ENCODE data around the gene ACSS1. TPM values are rescaled to one million over a fixed set of nuclear protein-coding genes. Genes with fewer than 3 reads are reported as not detected.

Gene ACSS1
- total and polyA plus RNA-seq, 8 donors, result 7.0 to 135 (median 35.8) TPM

DNA sequence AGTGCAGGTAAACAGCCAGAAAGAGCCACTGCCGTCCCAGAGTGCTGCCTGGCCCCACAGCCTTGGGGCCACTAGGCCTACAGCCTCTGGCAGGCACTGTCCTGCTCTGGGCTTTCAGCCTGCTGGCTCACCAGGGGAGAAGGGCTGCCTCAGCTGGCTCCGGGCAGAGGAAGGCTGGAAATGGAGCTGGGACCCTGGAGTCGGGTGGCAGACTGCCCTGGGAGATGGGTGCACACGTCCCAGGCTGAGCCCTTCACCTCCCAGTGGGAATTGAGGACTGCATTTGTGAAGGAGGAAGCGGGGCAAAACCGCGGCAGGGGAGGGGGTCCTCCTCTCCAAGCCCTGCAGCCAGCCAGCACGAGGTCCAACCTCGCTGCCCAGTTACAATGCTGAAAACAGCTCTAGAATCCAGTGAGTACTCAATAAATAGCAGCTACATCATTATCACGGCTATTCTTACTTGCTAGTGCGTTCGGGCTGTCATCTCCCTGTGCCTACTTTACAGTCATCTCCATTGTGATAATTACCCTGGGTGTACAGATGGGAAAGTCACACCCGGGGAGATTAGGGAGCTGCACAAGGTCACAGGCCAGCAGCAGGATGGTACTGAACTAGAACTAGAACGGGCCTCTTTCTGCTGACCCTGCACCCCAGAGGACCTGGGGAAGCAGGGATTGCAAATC, 13.1 kb downstream of the ACSS1 start:
- peak overlapping the region in 3 of 5 donors; percentile 16 to 86 (median 81) for H3K27ac ChIP-seq
- no peak overlapping the region for H3K4me3 ChIP-seq
- peaks cover 16 to 35% (median 29%) of the 10 kb centered on the region in 4 donors for H3K36me3 ChIP-seq
- intact Hi-C loops (cut with DNase I; ENCODE audit: low total_unique reads), result loop anchor here (5.0 kb wide), 1 partner anchor 38 kb away; no protein-coding TSS in a partner anchor
- no peaks in the 10 kb centered on the region for H3K27me3 ChIP-seq
- H3K4me1 ChIP-seq, result peaks cover 83 to 100% (median 96%) of the 10 kb centered on the region in 4 donors
- 70 to 85% (median 74%) methylated on average over 12 to 14 of the region's 14 CpGs for WGBS, 5 donors
- no peak for TF ChIP-seq POLR2AphosphoS5 (IDR thresholded peaks at IDR 0.05)
- TF ChIP-seq, protein P1, sequence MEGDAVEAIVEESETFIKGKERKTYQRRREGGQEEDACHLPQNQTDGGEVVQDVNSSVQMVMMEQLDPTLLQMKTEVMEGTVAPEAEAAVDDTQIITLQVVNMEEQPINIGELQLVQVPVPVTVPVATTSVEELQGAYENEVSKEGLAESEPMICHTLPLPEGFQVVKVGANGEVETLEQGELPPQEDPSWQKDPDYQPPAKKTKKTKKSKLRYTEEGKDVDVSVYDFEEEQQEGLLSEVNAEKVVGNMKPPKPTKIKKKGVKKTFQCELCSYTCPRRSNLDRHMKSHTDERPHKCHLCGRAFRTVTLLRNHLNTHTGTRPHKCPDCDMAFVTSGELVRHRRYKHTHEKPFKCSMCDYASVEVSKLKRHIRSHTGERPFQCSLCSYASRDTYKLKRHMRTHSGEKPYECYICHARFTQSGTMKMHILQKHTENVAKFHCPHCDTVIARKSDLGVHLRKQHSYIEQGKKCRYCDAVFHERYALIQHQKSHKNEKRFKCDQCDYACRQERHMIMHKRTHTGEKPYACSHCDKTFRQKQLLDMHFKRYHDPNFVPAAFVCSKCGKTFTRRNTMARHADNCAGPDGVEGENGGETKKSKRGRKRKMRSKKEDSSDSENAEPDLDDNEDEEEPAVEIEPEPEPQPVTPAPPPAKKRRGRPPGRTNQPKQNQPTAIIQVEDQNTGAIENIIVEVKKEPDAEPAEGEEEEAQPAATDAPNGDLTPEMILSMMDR (IDR thresholded peaks at IDR 0.05), result no peak
- DNase-seq, result no peak
- H3K9me3 ChIP-seq, result no peaks in the 10 kb centered on the region

DNA sequence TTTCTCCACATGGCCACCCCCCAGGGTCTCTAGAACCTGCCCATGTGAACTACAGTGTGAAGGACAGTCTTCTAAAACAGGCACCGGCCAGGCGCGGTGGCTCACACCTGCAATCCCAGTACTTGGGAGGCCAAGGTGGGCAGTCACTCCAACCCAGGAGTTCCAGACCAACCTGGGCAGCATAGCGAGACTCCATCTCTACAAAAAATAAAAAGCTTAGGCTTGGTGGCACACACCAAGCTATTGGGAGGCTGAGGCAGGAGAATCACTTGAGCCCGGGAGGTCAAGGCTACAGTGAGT, 13.7 kb downstream of the ACSS1 start:
- Histone ChIP-seq H3K4me1 (peaks cover 83 to 100% (median 96%) of the 10 kb centered on the region in 4 donors), H3K36me3 (peaks cover 16 to 35% (median 29%) of the 10 kb centered on the region in 4 donors), H3K9me3 (no peaks in the 10 kb centered on the region), H3K27me3 (no peaks in the 10 kb centered on the region), H3K4me3 (no peak overlapping the region), H3K27ac (peak overlapping the region in 4 of 5 donors; percentile 16 to 86 (median 50))
- intact Hi-C loops (cut with DNase I; ENCODE audit: low total_unique reads), result no loop called here
- TF ChIP-seq EP300 (IDR thresholded peaks at IDR 0.05) (no peak), POLR2A (IDR thresholded peaks at IDR 0.05) (no peak), POLR2AphosphoS5 (IDR thresholded peaks at IDR 0.05) (no peak)
- TF ChIP-seq, protein P1 (IDR thresholded peaks at IDR 0.05), result no peak
- 90 to 97% (median 94%) methylated on average over 5 of the region's 5 CpGs for WGBS, 5 donors
- DNase-seq, result no peak

- Histone ChIP-seq H3K36me3 (peaks cover 16 to 35% (median 29%) of the 10 kb centered on the region in 4 donors), H3K9me3 (no peaks in the 10 kb centered on the region), H3K27ac (peak overlapping the region; percentile 45 to 86 (median 68)), H3K27me3 (no peaks in the 10 kb centered on the region), H3K4me1 (peaks cover 83 to 100% (median 96%) of the 10 kb centered on the region in 4 donors), H3K4me3 (no peak overlapping the region)
- intact Hi-C loops (cut with DNase I; ENCODE audit: low total_unique reads), result no loop called here
- TF ChIP-seq EP300 (IDR thresholded peaks at IDR 0.05), result no peak
- TF ChIP-seq, protein P1 (IDR thresholded peaks at IDR 0.05), result no peak
- no peak for TF ChIP-seq POLR2AphosphoS5 (IDR thresholded peaks at IDR 0.05)
- no peak for TF ChIP-seq POLR2A (IDR thresholded peaks at IDR 0.05)
- WGBS, 5 donors, result 76 to 85% (median 81%) methylated on average over 8 to 9 of the region's 9 CpGs
- no peak for DNase-seq
Measured at GRCh38 chr20:25043499-25044260, 14.3 kb downstream of the ACSS1 start.

GRCh38 chr20:25042531-25043498, 15.1 kb downstream of the ACSS1 start:
- TF ChIP-seq EP300 (IDR thresholded peaks at IDR 0.05) (no peak), POLR2A (IDR thresholded peaks at IDR 0.05) (no peak), POLR2AphosphoS5 (IDR thresholded peaks at IDR 0.05) (peak in 1 of 3 donors; percentile 3)
- peaks cover 16 to 32% (median 26%) of the 10 kb centered on the region in 4 donors for H3K36me3 ChIP-seq
- no peaks in the 10 kb centered on the region for H3K27me3 ChIP-seq
- no peaks in the 10 kb centered on the region for H3K9me3 ChIP-seq
- 59 to 68% (median 63%) methylated on average over 11 to 14 of the region's 14 CpGs for WGBS, 5 donors
- H3K4me3 ChIP-seq, result no peak overlapping the region
- H3K27ac ChIP-seq, result peak overlapping the region; percentile 45 to 86 (median 68)
- intact Hi-C loops (cut with DNase I; ENCODE audit: low total_unique reads), result no loop called here
- peak; percentile 59 to 66 for DNase-seq
- H3K4me1 ChIP-seq, result peaks cover 83 to 100% (median 96%) of the 10 kb centered on the region in 4 donors

Measured in stomach (tissue), 9 donors.